ENCODE data around the gene GRK6. TPM values are rescaled to one million over a fixed set of nuclear protein-coding genes. Genes with fewer than 3 reads are reported as not detected.

The GRK6 gene
- polyA plus RNA-seq, 1 donor from 2014 or later: 22.6 TPM

GRCh38 chr5:177378884-177379883 is 47.3 kb upstream of the GRK6 start:
- H3K4me3 ChIP-seq (ENCODE audit: low read length): no peak overlapping the region
- no peaks in the 10 kb centered on the region for H4K20me1 ChIP-seq (ENCODE audit: insufficient read depth)
- no peaks in the 10 kb centered on the region for H3K36me3 ChIP-seq (ENCODE audit: insufficient read depth, low read length)
- no peak overlapping the region for H3K27ac ChIP-seq (ENCODE audit: low read length)
- no peak overlapping the region for H3K9ac ChIP-seq (ENCODE audit: low read length)
- no peaks in the 10 kb centered on the region for H3K27me3 ChIP-seq (ENCODE audit: insufficient read depth, low read depth, low read length)
- no peaks in the 10 kb centered on the region for H3K9me2 ChIP-seq (ENCODE audit: insufficient read depth, low read length)
- no peaks in the 10 kb centered on the region for H3K79me2 ChIP-seq (replicated peaks; ENCODE audit: insufficient read depth, low read length)
- H3K4me2 ChIP-seq (ENCODE audit: low read length): no peak overlapping the region
- no peaks in the 10 kb centered on the region for H3F3A ChIP-seq (ENCODE audit: insufficient read depth, low read length, poor library complexity, severe bottlenecking)
- no peak overlapping the region for H2AFZ ChIP-seq (ENCODE audit: low read depth, low read length)
- TF ChIP-seq EP300 (conservative IDR thresholded peaks at IDR 0.05; ENCODE audit: poor library complexity, severe bottlenecking) (no peak), POLR2AphosphoS5 (IDR thresholded peaks at IDR 0.05) (no peak), MXI1 (conservative IDR thresholded peaks at IDR 0.05; ENCODE audit: poor library complexity, severe bottlenecking) (no peak), CTCF (IDR thresholded peaks at IDR 0.05; ENCODE audit: poor library complexity, severe bottlenecking) (no peak), REST (IDR thresholded peaks at IDR 0.05; ENCODE audit: borderline replicate concordance) (no peak), TAF1 (IDR thresholded peaks at IDR 0.05; ENCODE audit: low read depth) (no peak)
- no peaks in the 10 kb centered on the region for H3K9me3 ChIP-seq (ENCODE audit: low read length)

GRCh38 chr5:177380805-177381126 is 45.7 kb upstream of the GRK6 start:
- Histone ChIP-seq H3F3A (ENCODE audit: insufficient read depth, low read length, poor library complexity, severe bottlenecking) (no peaks in the 10 kb centered on the region), H3K27ac (ENCODE audit: low read length) (peak overlapping the region; percentile 34), H3K9ac (ENCODE audit: low read length) (peak overlapping the region; percentile 22), H3K9me2 (ENCODE audit: insufficient read depth, low read length) (no peaks in the 10 kb centered on the region), H3K4me2 (ENCODE audit: low read length) (no peak overlapping the region), H3K9me3 (ENCODE audit: low read length) (no peaks in the 10 kb centered on the region), H2AFZ (ENCODE audit: low read depth, low read length) (no peak overlapping the region), H3K27me3 (ENCODE audit: insufficient read depth, low read depth, low read length) (no peaks in the 10 kb centered on the region), H3K4me3 (ENCODE audit: low read length) (no peak overlapping the region), H3K79me2 (replicated peaks; ENCODE audit: insufficient read depth, low read length) (no peaks in the 10 kb centered on the region), H4K20me1 (ENCODE audit: insufficient read depth) (no peaks in the 10 kb centered on the region), H3K36me3 (ENCODE audit: insufficient read depth, low read length) (no peaks in the 10 kb centered on the region)
- no peak for TF ChIP-seq SMC3 (conservative IDR thresholded peaks at IDR 0.05; ENCODE audit: poor library complexity)
- no peak for TF ChIP-seq CTCF (IDR thresholded peaks at IDR 0.05; ENCODE audit: poor library complexity, severe bottlenecking)
- TF ChIP-seq MXI1 (conservative IDR thresholded peaks at IDR 0.05; ENCODE audit: poor library complexity, severe bottlenecking): no peak
- no peak for TF ChIP-seq REST (IDR thresholded peaks at IDR 0.05; ENCODE audit: borderline replicate concordance)
- TF ChIP-seq EP300 (conservative IDR thresholded peaks at IDR 0.05; ENCODE audit: poor library complexity, severe bottlenecking): no peak
- TF ChIP-seq TAF1 (IDR thresholded peaks at IDR 0.05; ENCODE audit: low read depth): no peak
- no peak for TF ChIP-seq RAD21 (conservative IDR thresholded peaks at IDR 0.05)
- no peak for TF ChIP-seq POLR2AphosphoS5 (IDR thresholded peaks at IDR 0.05)
- no peak for TF ChIP-seq EZH2 (IDR thresholded peaks at IDR 0.05; ENCODE audit: borderline replicate concordance, insufficient read depth, low read length, poor library complexity, severe bottlenecking)

Measured in neural cell (in vitro differentiated cells).